Vagina (tissue), 2 donors: ENCODE measurements around the gene NEDD8. TPM values are rescaled to one million over a fixed set of nuclear protein-coding genes. Genes with fewer than 3 reads are reported as not detected.
"Not testable (repeated sequence)": the region's sequence is repeated elsewhere in the genome, so short reads cannot be mapped to it uniquely, and the experiment has no call there.

ENCODE experiments used
- DNase-seq, 2 donors: peaks; one replicate each; pipeline ENCODE4 v3.0.0-alpha.2; 2017; ENCODE audit errors: extremely low spot score in 2 of 2
- H3K27ac ChIP-seq: fragments of 200-600 bp; sonication (generic); one replicate; pipeline ENCODE4 v1.5.1; 2019
- H3K27me3 ChIP-seq: fragments of 200-600 bp; sonication (generic); one replicate; pipeline ENCODE4 v1.5.1; 2019
- H3K36me3 ChIP-seq, 2 donors: fragments of 200-600 bp; sonication (generic); one replicate each; pipeline ENCODE4 v1.5.1; 2017 to 2019
- H3K4me1 ChIP-seq: fragments of 200-600 bp; sonication (generic); one replicate; pipeline ENCODE4 v1.5.1; 2019
- H3K4me3 ChIP-seq, 2 donors: fragments of 200-600 bp; sonication (generic); 1 replicate in 1 of 2; 2 replicates in 1 of 2; pipeline ENCODE4 v1.5.1; 2016 to 2019
- H3K9me3 ChIP-seq: fragments of 200-600 bp; sonication (generic); one replicate; pipeline ENCODE4 v1.5.1; 2019
- POLR2A ChIP-seq, 2 donors: fragments of 450-650 bp; IDR thresholded peaks; one replicate each; pipeline ENCODE4 v1.6.1; 2017; ENCODE audit warnings: antibody characterized with exemption in 2 of 2, mild to moderate bottlenecking in 2 of 2, moderate library complexity in 2 of 2
- POLR2AphosphoS5 ChIP-seq, 2 donors: sonication (generic); formaldehyde crosslinking; IDR thresholded peaks; one replicate each; pipeline ENCODE4 v1.9.0; 2017; ENCODE audit warnings: antibody characterized with exemption in 2 of 2, mild to moderate bottlenecking in 2 of 2, low read depth in 1 of 2; ENCODE audit not compliant: insufficient read depth in 1 of 2
- intact Hi-C: fragments of 100-400 bp; cut with DNase I; formaldehyde crosslinking; loops from one replicate; pipeline ENCODE4 v1.15.1; 2023
- total RNA-seq: library from RNA; depleted of rRNA; stranded (reverse); fragments of >200 nt; gene quantifications from one replicate; pipeline ENCODE4 v1.2.3, GENCODE V29; 2016
- TF ChIP-seq, protein P1 (sequence below), 3 experiments: fragments of 450-650 bp in 2 of 3; fragments of 200-600 bp in 1 of 3; sonication (generic) in 1 of 3; IDR thresholded peaks; one replicate each; pipeline ENCODE4 v1.5.1; 2017 to 2019; ENCODE audit warnings: antibody characterized with exemption in 3 of 3, mild to moderate bottlenecking in 2 of 3, moderate library complexity in 2 of 3

NEDD8 gene
- total RNA-seq, 1 donor from 2014 or later, result 140 TPM

DNA sequence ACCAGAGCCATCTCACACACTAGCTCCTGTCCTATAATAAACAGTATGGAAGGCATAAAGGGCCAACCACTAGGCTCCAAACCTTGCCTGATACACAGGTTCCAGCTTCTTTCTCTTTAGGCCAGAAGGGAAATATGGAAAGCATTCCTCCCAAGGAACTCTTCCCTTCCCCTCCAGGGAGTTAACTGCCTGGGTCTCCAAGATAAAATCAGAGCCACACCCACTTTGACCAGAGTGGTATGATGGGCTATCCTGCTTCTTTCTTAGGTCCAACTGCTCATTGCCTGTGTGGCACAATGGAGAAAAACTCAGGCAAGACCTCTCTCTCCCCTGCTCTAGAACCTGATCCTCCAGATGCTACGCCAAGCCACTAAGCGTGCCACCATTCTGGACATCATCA is 24.5 kb downstream of the NEDD8 start:
- Histone ChIP-seq H3K27ac (no peak overlapping the region), H3K36me3 (peaks cover 4 to 26% of the 10 kb centered on the region in 2 donors), H3K4me1 (peaks cover 20% of the 10 kb centered on the region), H3K27me3 (no peaks in the 10 kb centered on the region), H3K9me3 (no peaks in the 10 kb centered on the region), H3K4me3 (no peak overlapping the region)
- intact Hi-C loops, result no loop called here
- DNase-seq, result no peak
- TF ChIP-seq POLR2A (IDR thresholded peaks at IDR 0.05) (no peak), POLR2AphosphoS5 (IDR thresholded peaks at IDR 0.05; ENCODE audit: insufficient read depth in 1 of 2, low read depth in 1 of 2) (no peak)
- TF ChIP-seq, protein P1, sequence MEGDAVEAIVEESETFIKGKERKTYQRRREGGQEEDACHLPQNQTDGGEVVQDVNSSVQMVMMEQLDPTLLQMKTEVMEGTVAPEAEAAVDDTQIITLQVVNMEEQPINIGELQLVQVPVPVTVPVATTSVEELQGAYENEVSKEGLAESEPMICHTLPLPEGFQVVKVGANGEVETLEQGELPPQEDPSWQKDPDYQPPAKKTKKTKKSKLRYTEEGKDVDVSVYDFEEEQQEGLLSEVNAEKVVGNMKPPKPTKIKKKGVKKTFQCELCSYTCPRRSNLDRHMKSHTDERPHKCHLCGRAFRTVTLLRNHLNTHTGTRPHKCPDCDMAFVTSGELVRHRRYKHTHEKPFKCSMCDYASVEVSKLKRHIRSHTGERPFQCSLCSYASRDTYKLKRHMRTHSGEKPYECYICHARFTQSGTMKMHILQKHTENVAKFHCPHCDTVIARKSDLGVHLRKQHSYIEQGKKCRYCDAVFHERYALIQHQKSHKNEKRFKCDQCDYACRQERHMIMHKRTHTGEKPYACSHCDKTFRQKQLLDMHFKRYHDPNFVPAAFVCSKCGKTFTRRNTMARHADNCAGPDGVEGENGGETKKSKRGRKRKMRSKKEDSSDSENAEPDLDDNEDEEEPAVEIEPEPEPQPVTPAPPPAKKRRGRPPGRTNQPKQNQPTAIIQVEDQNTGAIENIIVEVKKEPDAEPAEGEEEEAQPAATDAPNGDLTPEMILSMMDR (IDR thresholded peaks at IDR 0.05), result no peak

DNA sequence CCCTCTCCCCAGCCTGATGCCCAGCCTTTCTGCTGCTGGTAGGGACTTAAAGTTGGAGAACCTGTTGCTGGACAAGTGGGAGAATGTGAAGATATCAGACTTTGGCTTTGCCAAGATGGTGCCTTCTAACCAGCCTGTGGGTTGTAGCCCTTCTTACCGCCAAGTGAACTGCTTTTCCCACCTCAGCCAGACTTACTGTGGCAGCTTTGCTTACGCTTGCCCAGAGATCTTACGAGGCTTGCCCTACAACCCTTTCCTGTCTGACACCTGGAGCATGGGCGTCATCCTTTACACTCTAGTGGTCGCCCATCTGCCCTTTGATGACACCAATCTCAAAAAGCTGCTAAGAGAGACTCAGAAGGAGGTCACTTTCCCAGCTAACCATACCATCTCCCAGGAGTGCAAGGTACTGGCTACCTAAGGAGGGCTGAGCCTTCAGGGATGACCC is 25.0 kb downstream of the NEDD8 start:
- no peak for DNase-seq
- Histone ChIP-seq H3K9me3 (no peaks in the 10 kb centered on the region), H3K4me1 (peaks cover 17% of the 10 kb centered on the region), H3K36me3 (peaks cover 4 to 26% of the 10 kb centered on the region in 2 donors), H3K27me3 (no peaks in the 10 kb centered on the region), H3K4me3 (no peak overlapping the region), H3K27ac (no peak overlapping the region)
- intact Hi-C loops, result no loop called here
- TF ChIP-seq POLR2A (IDR thresholded peaks at IDR 0.05), result no peak
- TF ChIP-seq, protein P1 (IDR thresholded peaks at IDR 0.05), result no peak
- TF ChIP-seq POLR2AphosphoS5 (IDR thresholded peaks at IDR 0.05; ENCODE audit: insufficient read depth in 1 of 2, low read depth in 1 of 2), result no peak

DNA sequence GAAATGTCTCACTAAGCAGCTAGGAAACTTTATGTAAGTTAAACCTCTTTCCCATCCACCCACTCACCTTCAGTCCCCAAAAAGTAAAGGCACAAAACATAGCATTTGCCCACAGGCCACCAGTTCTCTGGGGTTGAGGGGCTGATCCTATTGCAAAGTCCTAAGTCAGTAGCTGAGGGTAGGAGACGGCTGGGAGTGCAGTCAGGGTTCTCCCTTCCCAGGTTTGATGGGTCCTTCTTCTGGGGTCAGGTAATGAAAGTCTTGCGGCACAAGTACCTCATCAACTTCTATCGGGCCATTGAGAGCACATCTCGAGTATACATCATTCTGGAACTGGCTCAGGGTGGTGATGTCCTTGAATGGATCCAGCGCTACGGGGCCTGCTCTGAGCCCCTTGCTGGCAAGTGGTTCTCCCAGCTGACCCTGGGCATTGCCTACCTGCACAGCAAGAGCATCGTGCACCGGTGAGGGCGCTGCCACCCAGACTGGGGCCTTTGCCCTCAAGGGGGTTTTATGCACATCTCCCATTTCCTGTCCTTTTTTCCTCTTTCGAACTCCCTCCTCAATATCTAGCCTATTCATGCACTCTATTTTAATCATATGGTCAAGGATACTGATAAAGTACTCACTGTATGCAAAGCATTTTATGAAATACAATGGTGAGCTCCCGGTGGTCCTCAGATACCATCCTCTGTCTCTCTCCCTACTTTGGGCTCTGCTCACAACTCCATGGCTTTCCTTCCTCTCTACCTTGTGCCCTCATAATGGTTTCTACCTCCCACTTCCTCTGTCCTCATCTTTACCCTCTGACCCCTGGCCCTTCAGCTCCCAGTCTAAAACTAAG is 25.7 kb downstream of the NEDD8 start:
- no peak overlapping the region for H3K4me3 ChIP-seq
- no peaks in the 10 kb centered on the region for H3K9me3 ChIP-seq
- no peaks in the 10 kb centered on the region for H3K27me3 ChIP-seq
- intact Hi-C loops, result no loop called here
- TF ChIP-seq, protein P1 (IDR thresholded peaks at IDR 0.05), result no peak
- no peak for TF ChIP-seq POLR2A (IDR thresholded peaks at IDR 0.05)
- TF ChIP-seq POLR2AphosphoS5 (IDR thresholded peaks at IDR 0.05; ENCODE audit: insufficient read depth in 1 of 2, low read depth in 1 of 2), result no peak
- H3K36me3 ChIP-seq, result peaks cover 4 to 28% of the 10 kb centered on the region in 2 donors
- H3K4me1 ChIP-seq, result peaks cover 10% of the 10 kb centered on the region
- no peak overlapping the region for H3K27ac ChIP-seq
- no peak for DNase-seq

DNA sequence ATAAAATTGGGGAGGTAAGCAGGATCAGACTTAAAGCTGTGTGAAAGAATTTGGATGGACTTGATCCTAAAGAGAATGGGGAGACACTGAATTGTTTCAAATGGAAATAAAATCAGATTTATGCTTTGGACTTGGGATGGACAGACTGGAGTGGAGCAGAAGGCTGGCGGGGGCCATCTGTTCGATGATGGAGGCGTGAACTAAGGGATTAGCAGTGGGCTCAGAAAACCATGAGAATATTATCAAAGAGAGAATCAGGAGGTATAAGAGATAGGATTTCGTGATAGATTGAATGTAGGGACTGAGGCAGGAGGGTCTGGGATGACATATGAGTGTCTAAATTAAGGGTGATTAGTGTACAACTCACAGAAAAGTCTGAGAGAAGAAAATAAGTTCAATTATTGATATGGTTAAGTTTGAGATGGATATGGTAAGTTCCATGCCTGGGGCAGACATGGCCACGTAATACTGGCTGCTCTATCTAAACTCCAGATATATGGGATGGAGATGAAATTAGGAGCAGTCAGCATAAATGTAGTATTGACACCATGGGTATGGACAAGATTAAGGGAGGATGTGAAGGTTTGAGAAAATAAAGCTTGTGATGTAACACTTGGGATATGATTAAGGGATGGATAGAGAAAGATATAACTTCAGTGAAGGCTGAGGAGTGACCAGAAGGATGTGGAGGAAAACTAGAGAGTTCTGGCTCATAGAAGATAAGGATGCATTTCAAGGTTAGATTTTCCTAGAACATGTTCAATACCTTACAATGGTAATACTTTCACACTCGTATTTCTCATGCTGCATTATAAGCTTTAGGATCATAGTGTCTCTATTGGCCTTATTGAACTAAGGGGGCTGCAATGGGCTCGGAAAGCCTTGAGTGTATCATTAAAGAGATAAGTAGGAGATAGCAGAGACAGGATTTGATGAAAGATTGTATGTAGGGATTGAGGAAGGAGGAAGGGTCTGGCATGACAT is 27.7 kb downstream of the NEDD8 start:
- Histone ChIP-seq H3K36me3 (peaks cover 4 to 18% of the 10 kb centered on the region in 2 donors), H3K4me1 (no peaks in the 10 kb centered on the region), H3K4me3 (no peak overlapping the region), H3K27ac (no peak overlapping the region), H3K27me3 (no peaks in the 10 kb centered on the region), H3K9me3 (no peaks in the 10 kb centered on the region)
- TF ChIP-seq, protein P1 (IDR thresholded peaks at IDR 0.05), result no peak
- no peak for TF ChIP-seq POLR2AphosphoS5 (IDR thresholded peaks at IDR 0.05; ENCODE audit: insufficient read depth in 1 of 2, low read depth in 1 of 2)
- no peak for TF ChIP-seq POLR2A (IDR thresholded peaks at IDR 0.05)
- DNase-seq, result no peak
- intact Hi-C loops, result no loop called here

DNA sequence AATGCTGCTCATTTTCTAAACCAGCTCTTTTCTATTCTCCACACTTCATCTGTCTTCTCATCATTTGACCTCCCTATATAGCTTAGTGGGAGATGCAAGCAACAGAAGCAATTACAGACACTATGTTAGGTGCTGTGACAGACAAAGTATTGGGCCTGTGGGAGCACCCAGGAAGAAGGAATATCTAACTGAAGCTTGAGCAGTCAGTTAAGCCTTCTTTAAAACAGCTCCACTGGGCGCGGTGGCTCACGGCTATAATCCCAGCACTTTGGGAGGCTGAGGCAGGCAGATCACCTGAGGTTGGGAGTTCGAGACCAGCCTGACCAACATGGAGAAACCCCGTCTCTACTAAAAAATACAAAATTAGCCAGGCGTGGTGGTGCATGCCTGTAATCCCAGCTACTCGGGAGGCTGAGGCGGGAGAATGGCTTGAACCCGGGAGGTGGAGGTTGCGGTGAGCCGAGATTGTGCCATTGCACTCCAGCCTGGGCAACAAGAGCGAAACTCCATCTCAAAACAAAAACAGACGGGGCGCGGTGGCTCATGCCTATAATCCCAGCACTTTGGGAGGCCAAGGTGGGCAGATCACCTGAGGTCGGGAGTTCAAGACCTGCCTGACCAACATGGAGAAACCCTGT is 28.8 kb downstream of the NEDD8 start:
- H3K9me3 ChIP-seq, intact Hi-C loops, H3K27ac ChIP-seq, H3K4me3 ChIP-seq, DNase-seq, H3K4me1 ChIP-seq, H3K27me3 ChIP-seq: not testable (repeated sequence)
- H3K36me3 ChIP-seq, result peaks cover 0 to 14% of the 10 kb centered on the region in 2 donors

DNA sequence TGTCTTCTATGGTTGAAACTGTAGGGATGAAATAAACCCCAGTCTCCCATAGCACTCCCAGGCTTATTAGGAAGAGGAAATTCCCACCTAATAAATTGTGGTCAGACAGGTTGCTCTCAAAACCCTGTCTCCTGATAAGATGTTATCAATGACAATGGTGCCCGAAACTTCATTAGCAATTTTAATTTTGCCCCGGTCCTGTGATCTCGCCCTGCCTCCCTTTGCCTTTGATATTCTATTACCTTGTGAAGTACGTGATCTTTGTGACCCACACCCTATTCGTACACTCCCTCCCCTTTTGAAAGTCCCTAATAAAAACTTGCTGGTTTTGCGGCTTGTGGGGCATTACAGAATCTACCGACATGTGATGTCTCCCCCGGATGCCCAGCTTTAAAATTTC is 29.6 kb downstream of the NEDD8 start:
- H3K27me3 ChIP-seq, DNase-seq, intact Hi-C loops, H3K4me1 ChIP-seq, H3K9me3 ChIP-seq, H3K4me3 ChIP-seq, H3K27ac ChIP-seq: not testable (repeated sequence)
- H3K36me3 ChIP-seq, result peaks cover 0 to 14% of the 10 kb centered on the region in 2 donors
